GM21529 (cell line): Measurements from ENCODE around the gene MGME1.
"Not testable (repeated sequence)": the region's sequence is repeated elsewhere in the genome, so short reads cannot be mapped to it uniquely, and the experiment has no call there.

Source experiments
- ATAC-seq: cut with Tn5 transposase; IDR thresholded peaks from one replicate; pipeline ENCODE4 v1.9.1; 2021; ENCODE audit not compliant: unreplicated experiment

MGME1 gene

DNA sequence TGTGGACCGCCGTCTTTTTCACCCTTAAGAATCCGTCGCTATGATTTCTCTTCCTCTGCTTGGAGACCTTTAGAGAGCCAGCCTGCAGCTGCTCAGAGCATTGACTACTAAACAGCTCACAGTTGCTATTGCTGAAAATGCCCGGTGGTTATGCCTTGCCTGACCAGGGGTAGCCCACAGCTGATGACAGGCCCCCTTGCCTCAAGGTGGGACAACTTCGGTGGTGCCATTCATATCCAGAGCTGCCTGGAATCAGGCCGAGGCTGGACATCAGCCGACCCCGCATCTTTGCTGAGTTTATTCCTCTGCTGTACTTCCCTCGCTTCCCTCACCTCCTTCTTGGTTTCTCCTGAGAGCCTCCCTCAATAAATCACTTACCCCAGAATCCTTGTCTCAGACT lies 49.3 kb downstream of the MGME1 start:
- ATAC-seq: no peak

DNA sequence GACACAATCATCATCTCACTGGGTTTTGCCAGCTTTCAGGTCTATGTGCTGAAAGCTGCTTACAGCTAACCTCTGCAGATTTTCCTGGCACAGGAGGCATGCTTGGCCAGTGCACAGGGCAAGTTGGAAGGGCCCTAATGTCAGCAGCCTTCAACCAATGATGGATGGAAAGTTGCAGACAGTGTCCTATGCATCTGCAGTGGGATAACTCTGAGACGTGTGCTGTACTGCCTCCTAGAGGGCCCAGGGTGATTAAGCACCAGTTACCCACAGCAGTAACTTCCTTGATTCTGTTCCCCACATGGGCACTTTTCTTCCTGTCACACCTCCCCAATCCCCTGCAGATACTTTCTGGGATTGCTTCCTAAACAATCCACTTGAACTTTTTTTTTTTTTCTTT lies 50.2 kb downstream of the MGME1 start:
- ATAC-seq: peak; percentile 68

DNA sequence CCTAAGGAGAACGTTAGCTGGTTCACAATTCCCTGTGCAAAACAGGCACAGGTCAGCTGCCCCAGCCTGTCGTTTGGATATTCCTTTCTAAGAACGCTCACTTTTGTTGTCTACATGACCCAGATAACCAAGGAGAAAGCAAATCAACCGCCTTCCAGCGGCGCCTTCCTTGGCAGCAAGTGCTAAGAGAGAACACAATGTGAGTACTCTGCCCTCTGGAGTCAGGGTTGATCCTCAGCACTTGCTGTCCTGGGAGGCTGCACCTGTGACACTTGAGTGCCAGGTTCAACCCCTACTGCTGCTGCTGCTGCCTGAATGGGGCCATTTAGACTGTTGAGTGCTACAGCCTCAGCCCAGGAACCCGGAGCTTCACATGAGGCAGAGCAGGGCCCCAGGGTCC lies 52.1 kb downstream of the MGME1 start:
- no peak for ATAC-seq

DNA sequence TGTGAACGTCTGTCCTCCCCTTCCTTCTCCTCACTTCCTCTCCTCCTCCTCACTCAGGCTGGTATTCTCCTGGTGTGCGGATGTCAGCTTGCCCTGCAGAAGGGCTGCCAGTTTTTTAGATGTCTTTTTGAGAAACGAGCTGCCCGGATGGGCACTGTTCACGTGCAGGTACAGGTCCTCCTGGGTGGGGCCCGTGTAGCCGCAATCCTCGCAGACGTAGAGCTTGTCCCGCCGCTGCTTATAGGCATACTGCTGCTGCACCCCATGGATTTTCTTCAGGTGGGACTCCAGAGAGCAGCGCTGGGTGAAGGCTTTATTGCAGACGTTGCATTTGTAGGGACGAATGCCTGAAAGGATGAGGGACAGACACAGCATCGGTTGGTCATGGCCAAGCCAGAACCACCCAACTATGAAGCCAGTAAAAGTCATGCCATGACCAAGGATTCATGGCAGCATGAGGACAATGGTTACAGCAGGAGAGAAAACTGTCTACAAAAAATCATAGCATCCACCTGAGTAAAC lies 55.8 kb downstream of the MGME1 start:
- no peak for ATAC-seq

DNA sequence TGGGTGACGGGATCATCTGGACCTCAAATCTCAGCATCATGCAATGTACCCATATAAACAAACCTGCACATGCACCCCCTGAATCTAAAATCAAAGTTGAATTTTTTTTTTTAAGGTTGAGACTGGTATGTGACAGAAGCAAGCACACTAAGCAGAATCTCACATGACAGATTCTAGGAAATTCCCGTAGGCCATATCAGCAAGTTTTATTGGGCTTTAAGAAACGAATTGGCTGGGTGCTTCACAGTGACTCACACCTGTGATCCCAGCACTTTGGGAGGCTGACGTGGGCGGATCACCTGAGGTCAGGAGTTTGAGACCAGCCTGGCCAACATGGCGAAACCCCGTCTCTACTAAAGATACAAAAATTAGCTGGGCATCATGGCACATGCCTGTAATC lies 58.2 kb downstream of the MGME1 start:
- not testable (repeated sequence) for ATAC-seq

DNA sequence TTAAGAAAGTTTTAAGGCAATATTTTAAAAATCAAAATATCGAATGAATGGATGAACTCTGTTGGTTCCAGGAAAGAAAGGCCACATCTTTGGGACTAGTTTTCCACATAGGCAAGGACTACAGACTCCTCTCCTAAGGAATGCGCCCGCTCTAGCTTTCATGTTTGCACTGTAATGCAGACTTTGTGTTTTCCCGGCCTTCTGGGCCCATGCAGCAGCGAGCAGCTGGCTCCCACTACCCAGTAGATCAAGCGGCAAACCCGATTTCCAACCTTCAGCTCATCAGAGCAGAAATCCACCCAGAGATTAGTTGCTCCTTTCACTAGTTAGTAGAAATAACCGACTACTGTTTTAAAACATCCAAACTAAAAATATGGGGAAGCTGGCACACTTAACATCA lies 61.2 kb downstream of the MGME1 start:
- no peak for ATAC-seq

DNA sequence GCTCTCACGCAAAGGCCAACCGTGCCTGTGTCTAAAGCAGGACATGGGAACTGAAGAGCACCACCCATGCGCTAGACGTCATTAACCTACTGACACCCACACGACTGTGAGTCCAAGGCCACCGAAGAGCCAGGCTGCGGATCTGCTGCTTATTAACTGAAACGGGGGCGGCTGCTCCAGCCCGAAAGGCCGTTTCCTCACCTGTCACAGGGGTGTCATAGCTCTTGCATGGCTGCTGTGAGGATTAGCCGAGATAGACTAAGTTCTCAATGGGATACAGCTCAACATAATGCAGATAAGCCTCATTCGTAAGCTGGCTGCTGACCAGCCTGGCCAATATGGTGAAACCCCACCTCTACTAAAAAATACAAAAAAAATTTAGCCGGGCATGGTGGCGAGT lies 62.2 kb downstream of the MGME1 start:
- no peak for ATAC-seq

DNA sequence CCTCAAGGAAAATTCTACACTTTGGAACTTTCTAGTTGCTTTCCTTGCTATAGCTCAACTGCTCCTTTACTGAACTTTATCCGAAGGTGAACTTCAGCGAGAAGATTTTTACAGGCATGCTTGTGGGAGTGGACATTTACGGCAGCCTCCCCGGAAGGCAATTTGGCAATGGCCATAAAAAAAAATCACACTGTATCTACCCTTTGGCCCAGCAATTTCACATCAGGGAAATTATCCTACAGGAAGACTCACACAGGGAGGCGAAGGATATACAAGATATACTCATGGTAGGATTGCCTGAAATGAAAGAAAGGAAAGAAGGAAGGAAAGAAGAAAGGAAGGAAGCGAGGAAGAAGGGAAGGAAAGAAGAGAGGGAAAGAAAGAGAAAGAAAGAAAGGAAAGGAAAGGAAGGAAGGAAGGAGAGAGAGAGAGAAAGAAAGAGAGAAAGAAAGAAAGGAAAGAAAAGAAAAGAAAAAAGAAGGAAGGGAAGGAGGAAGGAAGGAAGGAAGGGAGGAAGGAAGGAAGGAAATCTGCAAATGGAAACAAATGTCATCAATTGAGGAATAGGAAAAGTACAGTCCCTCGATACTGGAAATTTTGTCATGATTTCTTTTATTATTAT lies 63.2 kb downstream of the MGME1 start:
- ATAC-seq: no peak

DNA sequence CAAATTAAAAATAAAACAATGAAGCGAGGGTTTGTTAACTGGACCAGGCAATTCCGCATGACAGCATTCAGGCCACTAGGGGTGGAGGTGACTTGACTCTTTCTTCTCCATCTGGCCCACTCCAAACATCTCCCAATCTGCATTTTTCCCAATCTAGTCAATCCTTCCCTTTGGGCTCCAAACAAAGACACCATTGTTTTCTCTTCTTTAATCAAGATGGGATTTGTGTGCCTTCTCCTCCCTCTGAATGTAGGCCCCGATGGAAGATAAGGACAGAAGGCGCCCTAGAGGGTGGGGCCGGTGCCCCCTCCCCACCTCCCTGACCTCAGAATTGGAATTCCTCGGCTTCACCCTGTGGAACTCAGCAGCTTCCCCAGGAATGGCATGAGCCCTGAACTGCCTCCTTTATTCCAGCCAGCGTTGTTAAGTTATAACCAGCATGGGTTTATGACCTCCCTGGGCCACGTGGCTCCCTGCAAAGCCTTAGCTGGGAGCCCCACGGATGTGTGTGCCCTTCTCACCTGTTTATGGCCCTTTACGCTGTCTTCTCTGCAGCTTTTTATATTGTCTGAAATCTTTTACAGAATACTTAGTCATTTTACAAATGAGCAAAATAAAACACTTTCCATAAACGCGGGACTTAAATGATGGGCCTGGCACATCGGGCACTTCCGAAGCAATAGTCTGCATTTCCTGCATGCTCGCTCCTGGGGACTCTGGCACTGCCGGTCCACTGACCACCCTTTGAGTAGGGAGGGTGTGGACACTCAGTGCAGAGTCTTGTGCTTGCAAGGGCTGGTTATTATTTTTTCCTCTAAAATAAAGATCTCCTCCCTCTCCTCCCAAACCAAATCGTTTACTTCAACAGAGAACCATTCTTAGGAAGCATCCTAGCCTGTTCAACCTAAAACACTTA lies 64.4 kb downstream of the MGME1 start:
- no peak for ATAC-seq

DNA sequence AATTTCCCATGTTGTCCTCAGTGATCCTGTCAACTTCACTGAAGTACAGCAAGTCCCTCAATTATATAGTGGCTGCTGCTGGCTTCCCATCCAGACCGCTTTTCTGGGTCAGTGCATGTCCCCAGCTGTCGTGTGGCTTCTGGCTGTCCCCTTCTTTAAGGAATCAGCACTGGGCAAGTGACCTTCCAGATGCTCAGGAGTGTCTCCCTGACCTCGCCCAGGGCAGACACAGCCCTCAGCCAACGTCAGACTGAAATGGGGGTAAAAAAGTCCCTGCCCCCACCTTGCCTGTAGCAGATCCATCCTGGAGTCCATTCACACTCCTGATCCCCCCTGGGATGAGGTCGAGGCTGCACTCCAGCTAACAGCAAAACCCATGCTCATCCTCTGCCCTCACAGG lies 65.2 kb downstream of the MGME1 start:
- no peak for ATAC-seq

DNA sequence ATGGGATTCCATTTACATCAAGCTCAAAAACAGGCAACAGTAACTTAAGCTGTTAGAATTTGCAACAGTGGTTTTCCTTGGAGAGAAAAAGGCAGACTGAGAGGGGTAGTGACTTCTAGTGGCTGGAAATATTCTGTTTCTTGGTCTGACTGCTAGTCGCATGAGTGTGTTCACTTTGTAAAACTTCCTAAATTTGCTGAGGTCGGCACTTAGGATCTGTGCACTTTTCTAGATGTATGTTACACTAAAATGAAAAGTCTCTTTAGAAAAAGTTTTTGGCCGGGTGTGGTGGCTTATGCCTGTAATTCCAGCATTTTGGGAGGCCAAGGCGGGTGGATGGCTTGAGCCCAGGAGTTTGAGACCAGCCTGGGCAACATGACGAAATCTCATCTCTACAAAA lies 70.2 kb downstream of the MGME1 start:
- ATAC-seq: no peak
